Measurements from ENCODE around the gene GOLGA6L7. TPM values are rescaled to one million over a fixed set of nuclear protein-coding genes. Genes with fewer than 3 reads are reported as not detected.
"Not testable (repeated sequence)": the region's sequence is repeated elsewhere in the genome, so short reads cannot be mapped to it uniquely, and the experiment has no call there.

The GOLGA6L7 gene
- total RNA-seq, 1 donor from 2014 or later: not detected

DNA sequence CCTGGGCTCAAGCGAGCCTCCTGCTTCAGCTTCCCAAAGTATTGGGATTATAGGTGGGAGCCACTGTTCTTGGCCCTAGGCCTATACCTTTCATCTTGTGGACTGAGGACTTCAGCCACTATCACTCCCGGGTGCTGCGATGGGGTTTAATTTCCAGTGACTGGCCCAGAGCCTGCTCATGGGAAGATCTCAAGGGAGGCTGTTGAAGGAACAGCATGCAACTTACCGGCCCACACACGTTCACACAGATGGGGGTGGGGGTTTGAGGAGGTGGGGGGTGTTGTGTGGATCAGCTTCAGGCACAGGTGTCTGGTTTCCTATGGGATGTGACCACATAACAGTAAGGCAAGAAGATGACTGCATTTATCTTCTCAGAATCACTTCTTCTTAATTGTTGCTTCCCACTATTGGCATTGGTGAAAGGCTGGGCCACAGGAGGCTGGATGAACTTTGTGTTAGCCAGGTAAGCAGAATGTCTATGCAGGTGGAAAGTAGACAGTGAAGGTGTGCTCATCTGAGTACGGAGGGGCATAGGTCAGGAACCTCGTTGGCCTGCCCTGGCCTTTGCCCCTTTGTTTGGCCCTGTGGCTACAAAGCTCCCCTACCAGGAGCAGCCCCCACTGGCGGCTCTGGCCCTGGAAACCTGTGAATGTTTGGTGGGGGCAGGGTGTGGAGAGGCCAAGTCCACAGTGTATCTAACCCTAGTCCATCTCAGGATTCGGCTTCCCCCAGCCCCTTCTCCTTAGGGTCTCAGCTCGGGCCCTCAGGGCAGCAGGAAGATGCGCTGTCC lies 35.9 kb upstream of the GOLGA6L7 start:
- ATAC-seq (no peak), DNase-seq (ENCODE audit: low spot score) (no peak)

DNA sequence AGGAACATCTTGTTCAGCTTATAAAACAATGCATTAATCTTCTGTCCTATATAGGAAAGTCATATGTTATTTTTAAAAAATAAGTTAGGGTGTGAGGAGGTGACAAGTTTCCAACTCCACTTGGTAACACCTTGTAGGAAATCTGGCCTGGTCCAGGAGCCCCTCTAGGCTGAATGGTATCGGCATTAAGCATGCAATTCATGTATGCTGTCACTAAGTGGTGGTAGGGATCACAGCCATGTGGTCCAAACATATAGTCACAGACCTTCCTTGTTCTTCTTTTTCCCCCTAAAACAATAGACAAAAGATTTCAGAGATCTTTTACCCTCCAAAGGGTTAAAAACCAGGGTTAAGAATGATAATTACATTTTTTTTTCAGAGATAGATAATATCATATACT lies 33.2 kb upstream of the GOLGA6L7 start:
- no peak for DNase-seq (ENCODE audit: low spot score)
- no peak for ATAC-seq

GRCh38 chr15:28881170-28881569 lies 32.7 kb upstream of the GOLGA6L7 start:
- no peak for ATAC-seq
- no peak for DNase-seq (ENCODE audit: low spot score)

DNA sequence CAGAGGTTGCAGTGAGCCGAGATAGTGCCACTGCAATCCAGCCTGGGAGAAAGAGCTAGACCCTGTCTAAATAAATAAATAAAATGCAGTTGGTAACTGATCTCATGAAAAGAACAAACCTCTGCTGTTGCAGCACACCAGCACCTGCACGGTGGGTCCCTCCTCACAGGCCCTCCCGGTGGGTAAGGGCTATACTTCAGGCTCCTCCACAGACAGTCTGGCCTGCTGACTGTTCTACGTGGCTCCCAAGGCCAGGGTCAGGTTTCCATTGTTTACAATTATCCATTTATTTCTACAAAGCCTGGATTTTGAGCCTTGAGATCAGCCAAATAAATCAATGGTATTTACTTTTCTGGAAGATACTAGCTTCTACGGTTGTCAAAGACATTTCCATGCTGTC lies 32.2 kb upstream of the GOLGA6L7 start:
- ATAC-seq (no peak), DNase-seq (ENCODE audit: low spot score) (no peak)

DNA sequence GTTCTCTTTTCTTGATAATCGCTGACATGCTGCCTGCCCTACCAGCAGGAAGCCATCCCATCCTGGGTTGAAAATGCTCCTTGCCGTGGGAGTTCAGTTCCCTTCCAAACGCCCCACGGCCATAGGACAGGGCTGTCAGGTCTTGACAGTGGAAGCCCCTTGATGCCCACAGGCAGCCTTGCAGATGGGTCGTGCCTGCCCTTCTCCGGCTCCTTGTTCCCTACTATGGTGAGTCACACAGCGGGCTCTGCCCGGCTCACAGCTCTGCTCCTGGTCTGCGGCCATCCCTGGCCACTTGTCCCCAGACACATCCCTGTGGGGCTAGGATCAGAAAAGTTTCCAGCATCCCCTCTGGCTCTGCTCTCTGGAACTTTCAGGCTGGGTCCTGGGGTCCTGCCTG lies 31.1 kb upstream of the GOLGA6L7 start:
- ATAC-seq (no peak), DNase-seq (ENCODE audit: low spot score) (no peak)

DNA sequence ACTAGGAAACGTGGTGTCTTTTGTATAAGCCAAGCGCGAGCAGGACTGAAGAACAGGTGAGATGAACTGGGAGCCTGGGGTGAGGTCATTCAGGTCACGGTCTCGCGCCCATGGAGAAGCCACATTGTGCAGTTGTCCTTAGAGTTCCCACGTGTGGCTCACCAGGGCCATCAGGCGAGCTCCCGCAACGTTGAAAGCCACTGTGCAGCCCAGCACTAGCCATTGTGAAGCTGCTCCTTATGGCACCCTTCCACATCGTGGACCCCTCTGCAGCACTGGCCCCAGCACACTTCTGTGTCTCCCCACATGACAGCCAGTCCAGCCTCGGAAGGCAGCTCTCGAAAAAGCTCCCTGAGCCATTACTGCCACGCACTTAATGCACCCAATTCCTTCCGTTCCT lies 29.8 kb upstream of the GOLGA6L7 start:
- no peak for DNase-seq (ENCODE audit: low spot score)
- ATAC-seq: no peak

- DNase-seq (ENCODE audit: low spot score): no peak
- ATAC-seq: no peak
Measured at GRCh38 chr15:28876845-28877185, 28.4 kb upstream of the GOLGA6L7 start.

GRCh38 chr15:28876131-28876844 lies 27.8 kb upstream of the GOLGA6L7 start:
- DNase-seq (ENCODE audit: low spot score) (no peak), ATAC-seq (no peak)

GRCh38 chr15:28875461-28876000 lies 27.1 kb upstream of the GOLGA6L7 start:
- no peak for ATAC-seq

GRCh38 chr15:28873585-28874190 lies 25.2 kb upstream of the GOLGA6L7 start:
- no peak for DNase-seq (ENCODE audit: low spot score)
- no peak for ATAC-seq

More at GRCh38 chr15:28875461-28876000, 27.1 kb upstream of the GOLGA6L7 start:
- DNase-seq (ENCODE audit: low spot score): no peak

GRCh38 chr15:28873006-28873405 lies 24.6 kb upstream of the GOLGA6L7 start:
- ATAC-seq: no peak
- DNase-seq (ENCODE audit: low spot score): no peak

- DNase-seq (ENCODE audit: low spot score) (no peak), ATAC-seq (no peak)
Measured at GRCh38 chr15:28871168-28871567, 22.7 kb upstream of the GOLGA6L7 start.

GRCh38 chr15:28868744-28869345 lies 20.4 kb upstream of the GOLGA6L7 start:
- no peak for DNase-seq (ENCODE audit: low spot score)

GRCh38 chr15:28861589-28862293 lies 13.3 kb upstream of the GOLGA6L7 start:
- DNase-seq (ENCODE audit: low spot score); ATAC-seq: not testable (repeated sequence)

More at GRCh38 chr15:28868744-28869345, 20.4 kb upstream of the GOLGA6L7 start:
- no peak for ATAC-seq

- DNase-seq (ENCODE audit: low spot score): no peak
- no peak for ATAC-seq
Measured at GRCh38 chr15:28861031-28861534, 12.6 kb upstream of the GOLGA6L7 start.

DNA sequence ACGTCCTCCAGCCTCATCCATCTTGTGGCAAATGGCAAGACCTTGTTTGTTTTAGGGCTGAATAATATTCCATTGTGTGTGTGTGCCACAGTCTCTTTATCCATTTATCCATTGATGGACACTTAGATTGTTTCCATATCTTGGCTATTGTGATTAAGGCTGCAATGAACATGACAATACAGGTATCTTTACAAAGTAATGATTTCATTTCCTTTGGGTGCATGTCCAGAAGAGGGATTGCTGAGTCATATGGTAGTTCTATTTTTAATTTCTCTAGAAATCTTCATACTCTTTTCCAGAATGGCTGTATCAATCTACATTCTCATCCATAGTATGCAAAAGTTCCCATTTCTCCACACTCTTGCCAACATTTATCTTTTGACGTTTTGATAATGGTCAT lies 6.1 kb upstream of the GOLGA6L7 start:
- not testable (repeated sequence) for DNase-seq (ENCODE audit: low spot score); ATAC-seq

GRCh38 chr15:28853654-28854053 lies 5.2 kb upstream of the GOLGA6L7 start:
- not testable (repeated sequence) for ATAC-seq; DNase-seq (ENCODE audit: low spot score)

DNA sequence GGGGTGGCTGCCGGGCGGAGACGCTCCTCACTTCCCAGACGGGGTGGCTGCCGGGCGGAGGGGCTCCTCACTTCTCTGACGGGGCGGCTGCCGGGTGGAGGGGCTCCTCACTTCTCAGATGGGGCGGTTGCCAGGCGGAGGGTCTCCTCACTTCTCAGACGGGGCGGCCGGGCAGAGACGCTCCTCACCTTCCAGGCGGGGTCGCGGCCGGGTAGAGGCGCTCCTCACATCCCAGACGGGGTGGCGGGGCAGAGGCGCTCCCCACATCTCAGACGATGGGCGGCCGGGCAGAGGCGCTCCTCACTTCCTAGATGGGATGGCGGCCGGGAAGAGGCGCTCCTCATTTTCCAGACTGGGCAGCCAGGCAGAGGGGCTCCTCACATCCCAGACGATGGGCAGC lies 1.3 kb upstream of the GOLGA6L7 start:
- ATAC-seq; DNase-seq (ENCODE audit: low spot score): not testable (repeated sequence)

DNA sequence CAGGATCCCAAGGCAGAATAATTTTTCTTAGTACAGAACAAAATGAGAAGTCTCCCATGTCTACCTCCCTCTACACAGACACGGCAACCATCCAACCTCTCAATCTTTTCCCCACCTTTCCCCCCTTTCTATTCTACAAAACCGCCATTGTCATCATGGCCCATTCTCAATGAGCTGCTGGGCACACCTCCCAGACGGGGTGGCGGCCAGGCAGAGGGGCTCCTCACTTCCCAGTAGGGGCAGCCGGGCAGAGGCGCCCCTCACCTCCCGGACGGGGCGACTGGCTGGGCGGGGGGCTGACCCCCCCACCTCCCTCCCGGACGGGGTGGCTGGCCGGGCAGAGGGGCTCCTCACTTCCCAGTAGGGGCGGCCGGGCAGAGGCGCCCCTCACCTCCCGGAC lies 827 bp upstream of the GOLGA6L7 start:
- not testable (repeated sequence) for ATAC-seq; DNase-seq (ENCODE audit: low spot score)

DNA sequence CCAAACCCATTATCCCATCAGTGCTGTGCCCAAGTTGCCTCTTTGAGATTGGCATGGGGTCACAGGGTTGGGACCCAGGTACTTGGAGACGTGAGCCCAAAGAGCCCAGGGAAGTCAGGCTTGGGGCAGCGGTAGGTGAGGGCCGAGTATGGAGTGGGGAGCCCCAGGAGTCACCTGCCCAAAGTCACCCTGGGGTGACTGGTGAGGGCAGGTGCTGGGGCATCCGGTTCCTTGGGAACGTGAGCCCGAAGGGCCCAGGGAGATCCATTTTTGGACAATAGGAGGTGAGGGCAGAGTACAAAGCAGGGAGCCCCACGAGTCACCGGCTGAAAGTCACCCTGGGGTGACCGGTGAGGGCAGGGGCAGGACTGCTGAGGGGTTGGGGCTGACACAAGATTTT lies 485 bp downstream of the GOLGA6L7 start:
- not testable (repeated sequence) for ATAC-seq; DNase-seq (ENCODE audit: low spot score)
